IMR-90 (cell line): ENCODE measurements around the gene CCR9. TPM values are rescaled to one million over a fixed set of nuclear protein-coding genes. Genes with fewer than 3 reads are reported as not detected.

Experiments
- ATAC-seq: fragments of 200-7000 bp; cut with Tn5 transposase; 2 replicates; pipeline ENCODE4 v1.9.1; 2020; ENCODE audit warnings: low read depth, mild to moderate bottlenecking, moderate library complexity
- BruUV-seq: library from RNA; stranded (reverse); fragments of 400-500 nt; replicated peaks from 2 replicates; lab custom pipeline; 2021; lab: Mats Ljungman, UMichigan
- CTCF ChIA-PET: fragments of 300-600 bp; formaldehyde crosslinking; extraction: SDS; loops from one replicate; lab custom pipeline; 2021; ENCODE audit warnings: antibody characterized with exemption; lab: Yijun Ruan, JAX
- POLR2A ChIA-PET: fragments of 300-600 bp; sonication (Branson Sonifier 250); formaldehyde crosslinking; loops from one replicate; lab custom pipeline; 2022; ENCODE audit warnings: antibody characterized with exemption; ENCODE audit not compliant: unreplicated experiment; lab: Charles Lee
- DNase-seq: peaks from one replicate; pipeline ENCODE4 v3.0.0; 2013
- H2AFZ ChIP-seq: replicated peaks from 2 replicates; pipeline ENCODE3; 2013; ENCODE audit warnings: low read length, mild to moderate bottlenecking; ENCODE audit not compliant: poor library complexity
- H2AK5ac ChIP-seq: 2 replicates; pipeline ENCODE4 v1.6.1; 2013; ENCODE audit warnings: low read depth, low read length, inconsistent platforms
- H2AK9ac ChIP-seq: replicated peaks from 2 replicates; pipeline ENCODE3; 2013; ENCODE audit warnings: mild to moderate bottlenecking, low read depth, low read length, moderate library complexity; ENCODE audit not compliant: poor library complexity
- H2BK120ac ChIP-seq: 2 replicates; pipeline ENCODE4 v1.6.1; 2013; ENCODE audit warnings: low read depth, low read length, inconsistent platforms
- H2BK15ac ChIP-seq: 3 replicates; pipeline ENCODE4 v1.6.1; 2013; ENCODE audit warnings: low read depth, low read length, inconsistent platforms
- H2BK20ac ChIP-seq: 2 replicates; pipeline ENCODE4 v1.6.1; 2013; ENCODE audit warnings: low read depth, mild to moderate bottlenecking, inconsistent platforms, low read length, moderate library complexity
- H2BK5ac ChIP-seq: 2 replicates; pipeline ENCODE4 v1.6.1; 2013; ENCODE audit warnings: mild to moderate bottlenecking, low read depth, low read length, inconsistent platforms; ENCODE audit not compliant: poor library complexity, severe bottlenecking
- H3K14ac ChIP-seq: replicated peaks from 2 replicates; pipeline ENCODE4 v1.6.1; 2013; ENCODE audit warnings: low read depth, low read length, inconsistent platforms
- H3K18ac ChIP-seq: 2 replicates; pipeline ENCODE4 v1.6.1; 2013; ENCODE audit warnings: low read depth, low read length, control low read depth
- H3K23ac ChIP-seq: 2 replicates; pipeline ENCODE4 v1.6.1; 2013; ENCODE audit warnings: low read depth, low read length, inconsistent platforms
- H3K27ac ChIP-seq: 2 replicates; pipeline ENCODE4 v1.5.1; 2013; ENCODE audit warnings: mild to moderate bottlenecking, control low read depth, low read length; ENCODE audit not compliant: insufficient read depth
- H3K27me3 ChIP-seq: 2 replicates; pipeline ENCODE4 v1.6.1; 2013; ENCODE audit warnings: low read length; ENCODE audit not compliant: control insufficient read depth, insufficient read depth
- H3K36me3 ChIP-seq: 2 replicates; pipeline ENCODE4 v1.6.1; 2013; ENCODE audit warnings: low read length, mixed read lengths; ENCODE audit not compliant: control insufficient read depth, insufficient read depth
- H3K4ac ChIP-seq: 2 replicates; pipeline ENCODE4 v1.6.1; 2013; ENCODE audit warnings: low read depth, low read length, inconsistent platforms
- H3K4me1 ChIP-seq: 2 replicates; pipeline ENCODE4 v1.6.1; 2013; ENCODE audit warnings: low read length, mixed read lengths; ENCODE audit not compliant: control insufficient read depth, insufficient read depth
- H3K4me2 ChIP-seq: 2 replicates; pipeline ENCODE4 v1.6.1; 2013; ENCODE audit warnings: low read depth, mild to moderate bottlenecking, control low read depth, low read length, moderate library complexity
- H3K4me3 ChIP-seq: 2 replicates; pipeline ENCODE4 v1.5.1; 2013; ENCODE audit warnings: low read depth, mild to moderate bottlenecking, control low read depth, low read length, moderate library complexity; ENCODE audit not compliant: insufficient read depth
- H3K56ac ChIP-seq: 2 replicates; pipeline ENCODE4 v1.6.1; 2013; ENCODE audit warnings: low read length, inconsistent platforms; ENCODE audit not compliant: insufficient read depth; ENCODE audit errors: extremely low read depth
- H3K79me1 ChIP-seq, 2 experiments: 2 replicates each; pipeline ENCODE4 v1.6.1; 2013; ENCODE audit warnings: low read length in 2 of 2, inconsistent platforms in 1 of 2, low read depth in 1 of 2
- H3K9ac ChIP-seq: 2 replicates; pipeline ENCODE4 v1.6.1; 2013; ENCODE audit warnings: low read depth, low read length, control low read depth
- H3K9me1 ChIP-seq: 2 replicates; pipeline ENCODE4 v1.6.1; 2013; ENCODE audit warnings: low read length, inconsistent platforms; ENCODE audit not compliant: insufficient read depth
- H3K9me3 ChIP-seq: 2 replicates; pipeline ENCODE4 v1.6.1; 2013; ENCODE audit warnings: low read length; ENCODE audit not compliant: control insufficient read depth, insufficient read depth
- H4K20me1 ChIP-seq: 2 replicates; pipeline ENCODE4 v1.6.1; 2013; ENCODE audit warnings: low read length, inconsistent platforms; ENCODE audit not compliant: insufficient read depth
- H4K5ac ChIP-seq: 2 replicates; pipeline ENCODE4 v1.6.1; 2013; ENCODE audit warnings: mild to moderate bottlenecking, low read depth, low read length, control low read depth
- H4K8ac ChIP-seq, 2 experiments: 2 replicates each; pipeline ENCODE4 v1.6.1; 2013; ENCODE audit warnings: low read depth in 2 of 2, low read length in 2 of 2, control low read depth in 1 of 2, inconsistent platforms in 1 of 2
- H4K91ac ChIP-seq: 2 replicates; pipeline ENCODE4 v1.6.1; 2013; ENCODE audit warnings: low read depth, low read length, inconsistent platforms; ENCODE audit not compliant: insufficient read depth
- NFE2L2 ChIP-seq: fragments of 150-350 bp; IDR thresholded peaks from 2 replicates; pipeline ENCODE4 v1.6.1; 2016; ENCODE audit warnings: low read depth, mild to moderate bottlenecking, low read length
- WGBS, 2 experiments: methylation state at CpG; one replicate each; pipeline versions ENCODE4 v1.1.5 to v1.1.7; 2013; ENCODE audit warnings: missing lambda C conversion rate in 2 of 2; ENCODE audit not compliant: insufficient read length in 1 of 2; ENCODE audit errors: extremely low coverage in 2 of 2; 5-methylcytosine and 5-hydroxymethylcytosine counted together
- dilution Hi-C: fragments of 300-500 bp; cut with HindIII; formaldehyde crosslinking; loops from one replicate; pipeline ENCODE4 v1.14.3; 2018; ENCODE audit warnings: low sequenced_read_pairs; ENCODE audit not compliant: unreplicated experiment
- in situ Hi-C: fragments of 300-500 bp; cut with MboI; formaldehyde crosslinking; loops from 3 replicates; pipeline ENCODE4 v1.14.3; 2019; ENCODE audit warnings: low sequenced_read_pairs, inconsistent platforms, mixed read lengths
- intact Hi-C: fragments of 100-400 bp; cut with micrococcal nuclease; formaldehyde crosslinking; loops from 2 replicates; pipeline ENCODE4 v1.10.0; 2022
- polyA plus RNA-seq, 3 experiments: library from polyadenylated mRNA; depleted of rRNA; stranded (reverse); fragments of >200 nt; gene quantifications; 2 replicates each; pipeline ENCODE4 v1.2.3, GENCODE V29; 2012; ENCODE audit warnings: low replicate concordance in 1 of 3
- total RNA-seq: library from RNA; depleted of rRNA; stranded (reverse); fragments of >200 nt; gene quantifications from 2 replicates; pipeline ENCODE4 v1.2.3, GENCODE V29; 2012
- TF ChIP-seq, protein P1 (sequence below): fragments of 150-350 bp; IDR thresholded peaks from 2 replicates; pipeline ENCODE4 v1.6.1; 2017; ENCODE audit warnings: mild to moderate bottlenecking, antibody characterized with exemption, low read length, low read depth

CCR9 gene
- total and polyA plus RNA-seq, 2 of the 4 experiments (the other 2 are of a cell fraction), result not detected

DNA sequence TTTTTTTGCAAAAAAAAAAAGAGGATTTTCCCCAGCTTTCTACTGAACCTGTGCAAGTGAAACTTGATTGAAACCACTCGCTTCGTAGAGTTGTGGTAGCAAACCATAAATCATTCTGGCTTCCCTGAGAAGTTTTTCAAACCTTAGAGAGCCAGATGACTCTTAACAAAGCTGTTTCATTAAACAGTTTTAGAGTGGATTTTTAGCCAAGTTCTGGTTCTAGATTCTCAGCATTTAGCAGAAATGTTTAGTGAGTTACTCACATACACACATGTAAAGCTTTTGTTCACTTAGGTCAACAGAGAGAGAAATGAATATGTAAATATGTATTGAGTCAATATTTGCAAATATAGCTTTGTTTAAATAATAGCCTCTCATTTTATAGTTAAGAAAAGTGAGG is 18.1 kb upstream of the CCR9 start:
- dilution Hi-C loops (no loop called here), in situ Hi-C loops (no loop called here), intact Hi-C loops (no loop called here)
- H3K4me2 ChIP-seq, result no peak overlapping the region
- CTCF ChIA-PET, result interaction anchor here (0.5 to 0.6 kb wide), 2 partner anchors 13 to 21 kb away, joined by 3 to 8 read pairs; no protein-coding TSS in a partner anchor
- peaks cover 4% of the 10 kb centered on the region for H3K9me3 ChIP-seq
- H2BK5ac ChIP-seq, result no peak overlapping the region
- H3K27me3 ChIP-seq, result peaks cover 43% of the 10 kb centered on the region
- H3K4me3 ChIP-seq, result no peak overlapping the region
- no CpG with 5 or more reads among the region's 2 CpGs for WGBS, 2 experiments
- H3K79me1 ChIP-seq, result no peaks in the 10 kb centered on the region
- H4K8ac ChIP-seq, result no peak overlapping the region
- H2AK5ac ChIP-seq, result no peak overlapping the region
- TF ChIP-seq, protein P1, sequence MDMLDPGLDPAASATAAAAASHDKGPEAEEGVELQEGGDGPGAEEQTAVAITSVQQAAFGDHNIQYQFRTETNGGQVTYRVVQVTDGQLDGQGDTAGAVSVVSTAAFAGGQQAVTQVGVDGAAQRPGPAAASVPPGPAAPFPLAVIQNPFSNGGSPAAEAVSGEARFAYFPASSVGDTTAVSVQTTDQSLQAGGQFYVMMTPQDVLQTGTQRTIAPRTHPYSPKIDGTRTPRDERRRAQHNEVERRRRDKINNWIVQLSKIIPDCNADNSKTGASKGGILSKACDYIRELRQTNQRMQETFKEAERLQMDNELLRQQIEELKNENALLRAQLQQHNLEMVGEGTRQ, result no peak
- no peak for TF ChIP-seq NFE2L2
- H3K4me1 ChIP-seq, result no peaks in the 10 kb centered on the region
- H4K5ac ChIP-seq, result no peak overlapping the region
- H2BK120ac ChIP-seq, result no peak overlapping the region
- DNase-seq (no peak), ATAC-seq (no peak)
- H3K14ac ChIP-seq, result no peak overlapping the region
- H4K91ac ChIP-seq, result no peak overlapping the region
- no peaks in the 10 kb centered on the region for H3K9me1 ChIP-seq
- POLR2A ChIA-PET, result no interaction called here
- no peak overlapping the region for H3K9ac ChIP-seq
- no peaks in the 10 kb centered on the region for H3K36me3 ChIP-seq
- H4K20me1 ChIP-seq, result no peaks in the 10 kb centered on the region
- no TSS peak for BruUV-seq
- H3K4ac ChIP-seq, result no peak overlapping the region
- H2BK15ac ChIP-seq, result no peak overlapping the region
- no peak overlapping the region for H3K56ac ChIP-seq
- no peak overlapping the region for H3K18ac ChIP-seq
- no peak overlapping the region for H2AK9ac ChIP-seq
- H3K23ac ChIP-seq, result no peak overlapping the region
- H2BK20ac ChIP-seq, result no peak overlapping the region
- H2AFZ ChIP-seq, result no peak overlapping the region
- no peak overlapping the region for H3K27ac ChIP-seq
